GM19467 (cell line): Measurements from ENCODE around the gene TRIM2.
"Not testable (repeated sequence)": the region's sequence is repeated elsewhere in the genome, so short reads cannot be mapped to it uniquely, and the experiment has no call there.

Experiments
- ATAC-seq: cut with Tn5 transposase; IDR thresholded peaks from one replicate; pipeline ENCODE4 v1.9.1; 2021; ENCODE audit warnings: mild to moderate bottlenecking, moderate library complexity; ENCODE audit not compliant: unreplicated experiment

TRIM2 gene

GRCh38 chr4:153189016-153189801 is 15.0 kb upstream of the TRIM2 start:
- no peak for ATAC-seq

GRCh38 chr4:153191795-153192363 is 12.4 kb upstream of the TRIM2 start:
- no peak for ATAC-seq

GRCh38 chr4:153197301-153197700 is 6.9 kb upstream of the TRIM2 start:
- ATAC-seq = no peak

- ATAC-seq = no peak
Observed at GRCh38 chr4:153198719-153199118, 5.5 kb upstream of the TRIM2 start.

GRCh38 chr4:153203746-153204145 is 497 bp upstream of the TRIM2 start:
- not testable (repeated sequence) for ATAC-seq

- no peak for ATAC-seq
Observed at GRCh38 chr4:153204728-153205648, 745 bp downstream of the TRIM2 start.

- no peak for ATAC-seq
Observed at GRCh38 chr4:153205757-153206156, 1.5 kb downstream of the TRIM2 start.

GRCh38 chr4:153206534-153206933 is 2.3 kb downstream of the TRIM2 start:
- no peak for ATAC-seq

GRCh38 chr4:153207027-153207426 is 2.8 kb downstream of the TRIM2 start:
- ATAC-seq = no peak

GRCh38 chr4:153207567-153207966 is 3.3 kb downstream of the TRIM2 start:
- no peak for ATAC-seq

- ATAC-seq = no peak
Observed at GRCh38 chr4:153209410-153209809, 5.2 kb downstream of the TRIM2 start.

GRCh38 chr4:153210727-153211126 is 6.5 kb downstream of the TRIM2 start:
- ATAC-seq = no peak

GRCh38 chr4:153211986-153212728 is 7.9 kb downstream of the TRIM2 start:
- no peak for ATAC-seq

- no peak for ATAC-seq
Observed at GRCh38 chr4:153212736-153213135, 8.5 kb downstream of the TRIM2 start.

- ATAC-seq = no peak
Observed at GRCh38 chr4:153215921-153216320, 11.7 kb downstream of the TRIM2 start.

- no peak for ATAC-seq
Observed at GRCh38 chr4:153216546-153216945, 12.3 kb downstream of the TRIM2 start.

GRCh38 chr4:153217440-153217839 is 13.2 kb downstream of the TRIM2 start:
- ATAC-seq = no peak

- ATAC-seq = no peak
Observed at GRCh38 chr4:153218961-153219360, 14.7 kb downstream of the TRIM2 start.

GRCh38 chr4:153220682-153221395 is 16.6 kb downstream of the TRIM2 start:
- ATAC-seq = no peak
